H9 (cell line): ENCODE data around the gene FCMR. TPM values are rescaled to one million over a fixed set of nuclear protein-coding genes. Genes with fewer than 3 reads are reported as not detected.

Experiments used
- DNase-seq: peaks from one replicate; pipeline ENCODE4 v3.0.0-alpha.2; 2017
- H2AFZ ChIP-seq: one replicate; pipeline ENCODE4 v1.6.1; 2013; ENCODE audit warnings: mild to moderate bottlenecking, low read length, control low read depth, moderate library complexity
- H2AK5ac ChIP-seq: 2 replicates; pipeline ENCODE4 v1.6.1; 2013; ENCODE audit warnings: low read length, control low read depth, mixed read lengths; ENCODE audit not compliant: insufficient read length
- H2BK120ac ChIP-seq: one replicate; pipeline ENCODE4 v1.6.1; 2013; ENCODE audit warnings: low read depth, mild to moderate bottlenecking, low read length, control low read depth, inconsistent platforms; ENCODE audit not compliant: poor library complexity, severe bottlenecking
- H2BK12ac ChIP-seq: 2 replicates; pipeline ENCODE4 v1.6.1; 2013; ENCODE audit warnings: low read length, control low read depth, mixed read lengths, low read depth; ENCODE audit not compliant: insufficient read length
- H2BK15ac ChIP-seq: 2 replicates; pipeline ENCODE4 v1.6.1; 2013; ENCODE audit warnings: low read depth, low read length, control low read depth
- H2BK20ac ChIP-seq: one replicate; pipeline ENCODE4 v1.6.1; 2013; ENCODE audit warnings: low read depth, mild to moderate bottlenecking, low read length, control low read depth, inconsistent platforms; ENCODE audit not compliant: poor library complexity, severe bottlenecking
- H2BK5ac ChIP-seq: 2 replicates; pipeline ENCODE4 v1.6.1; 2013; ENCODE audit warnings: low read length, control low read depth, mixed read lengths; ENCODE audit not compliant: insufficient read length
- H3K14ac ChIP-seq: 2 replicates; pipeline ENCODE4 v1.6.1; 2013; ENCODE audit warnings: low read length, control low read depth; ENCODE audit not compliant: insufficient read depth
- H3K18ac ChIP-seq: 2 replicates; pipeline ENCODE4 v1.6.1; 2013; ENCODE audit warnings: low read depth, mild to moderate bottlenecking, mixed read lengths, low read length, control low read depth; ENCODE audit not compliant: insufficient read length
- H3K23ac ChIP-seq: 2 replicates; pipeline ENCODE4 v1.6.1; 2013; ENCODE audit warnings: low read length, control low read depth, mixed read lengths, low read depth; ENCODE audit not compliant: insufficient read length
- H3K23me2 ChIP-seq: 2 replicates; pipeline ENCODE4 v1.6.1; 2013; ENCODE audit warnings: low read depth, mild to moderate bottlenecking, mixed read lengths, low read length, control low read depth; ENCODE audit not compliant: insufficient read length, poor library complexity, severe bottlenecking
- H3K27ac ChIP-seq: 2 replicates; pipeline ENCODE4 v1.5.1; 2013; ENCODE audit warnings: low read length, control low read depth, mixed read lengths, low read depth; ENCODE audit not compliant: insufficient read length
- H3K27me3 ChIP-seq: 2 replicates; pipeline ENCODE4 v1.6.1; 2013; ENCODE audit warnings: low read length, control low read depth, inconsistent platforms; ENCODE audit not compliant: insufficient read depth
- H3K4ac ChIP-seq: 2 replicates; pipeline ENCODE4 v1.6.1; 2013; ENCODE audit warnings: low read depth, mild to moderate bottlenecking, control low read depth, inconsistent platforms, low read length, moderate library complexity
- H3K4me1 ChIP-seq: 2 replicates; pipeline ENCODE4 v1.6.1; 2013; ENCODE audit warnings: low read length, control low read depth, inconsistent platforms; ENCODE audit not compliant: insufficient read depth
- H3K4me2 ChIP-seq: 2 replicates; pipeline ENCODE4 v1.6.1; 2013; ENCODE audit warnings: low read length, control low read depth, mixed read lengths; ENCODE audit not compliant: insufficient read length, insufficient read depth
- H3K56ac ChIP-seq: 2 replicates; pipeline ENCODE4 v1.6.1; 2013; ENCODE audit warnings: low read depth, mild to moderate bottlenecking, mixed read lengths, low read length, control low read depth; ENCODE audit not compliant: insufficient read length
- H3K79me1 ChIP-seq: 2 replicates; pipeline ENCODE4 v1.6.1; 2013; ENCODE audit warnings: low read depth, mild to moderate bottlenecking, moderate library complexity, low read length, control low read depth, inconsistent platforms; ENCODE audit not compliant: insufficient read depth, poor library complexity, severe bottlenecking
- H3K79me2 ChIP-seq: 2 replicates; pipeline ENCODE4 v1.6.1; 2013; ENCODE audit warnings: low read length, control low read depth, inconsistent platforms; ENCODE audit not compliant: insufficient read depth
- H3K9ac ChIP-seq: 2 replicates; pipeline ENCODE4 v1.6.1; 2013; ENCODE audit warnings: low read length, control low read depth, mixed read lengths; ENCODE audit not compliant: insufficient read length; ENCODE audit errors: extremely low read depth
- H3K9me3 ChIP-seq: one replicate; pipeline ENCODE4 v1.6.1; 2013; ENCODE audit warnings: low read depth, low read length, inconsistent platforms; ENCODE audit not compliant: control insufficient read depth
- H3T11ph ChIP-seq: one replicate; pipeline ENCODE4 v1.6.1; 2013; ENCODE audit warnings: mild to moderate bottlenecking, low read length, control low read depth, inconsistent platforms
- H4K20me1 ChIP-seq: one replicate; pipeline ENCODE4 v1.6.1; 2013; ENCODE audit not compliant: control insufficient read depth, insufficient read length, insufficient read depth
- H4K5ac ChIP-seq: 2 replicates; pipeline ENCODE4 v1.6.1; 2013; ENCODE audit warnings: low read depth, mild to moderate bottlenecking, mixed read lengths, low read length, control low read depth; ENCODE audit not compliant: insufficient read length
- H4K8ac ChIP-seq: replicated peaks from 2 replicates; pipeline ENCODE4 v1.6.1; 2013; ENCODE audit warnings: low read length, control low read depth, mixed read lengths, low read depth; ENCODE audit not compliant: insufficient read length
- H4K91ac ChIP-seq: 2 replicates; pipeline ENCODE4 v1.6.1; 2013; ENCODE audit warnings: low read depth, mild to moderate bottlenecking, moderate library complexity, mixed read lengths, low read length, control low read depth; ENCODE audit not compliant: insufficient read length
- H3K27ac Mint-ChIP-seq, 3 experiments: 2 replicates in 2 of 3; 3 replicates in 1 of 3; pipeline ENCODE4 v1.8.0; 2020 to 2021; ENCODE audit warnings: mixed read lengths in 3 of 3, mild to moderate bottlenecking in 1 of 3, moderate library complexity in 1 of 3
- H3K27me3 Mint-ChIP-seq: 2 replicates; pipeline ENCODE4 v1.8.0; 2021; ENCODE audit warnings: low read depth, mild to moderate bottlenecking, moderate library complexity, mixed read lengths
- H3K36me3 Mint-ChIP-seq, 3 experiments: 2 replicates in 2 of 3; 3 replicates in 1 of 3; pipeline ENCODE4 v1.8.0; 2020 to 2021; ENCODE audit warnings: low read depth in 3 of 3, mixed read lengths in 3 of 3; ENCODE audit not compliant: insufficient read depth in 1 of 3
- H3K4me1 Mint-ChIP-seq, 2 experiments: 2 replicates each; pipeline ENCODE4 v1.8.0; 2020; ENCODE audit warnings: mixed read lengths in 2 of 2
- H3K4me3 Mint-ChIP-seq, 2 experiments: 2 replicates in 1 of 2; 3 replicates in 1 of 2; pipeline ENCODE4 v1.8.0; 2020 to 2021; ENCODE audit warnings: mild to moderate bottlenecking in 2 of 2, mixed read lengths in 2 of 2, moderate library complexity in 1 of 2
- H3K9me3 Mint-ChIP-seq, 2 experiments: 2 replicates in 1 of 2; 3 replicates in 1 of 2; pipeline ENCODE4 v1.8.0; 2020; ENCODE audit warnings: mild to moderate bottlenecking in 2 of 2, mixed read lengths in 2 of 2, moderate library complexity in 1 of 2
- CTCF ChIP-seq: fragments of 200-600 bp; sonication (generic); conservative IDR thresholded peaks from 3 replicates; pipeline ENCODE4 v1.8.0; 2021; ENCODE audit warnings: antibody characterized with exemption, mild to moderate bottlenecking
- WGBS: extraction: QIAGEN DNeasy Blood & Tissue Kit; methylation state at CpG from one replicate; pipeline ENCODE4 v1.1.7; 2013; ENCODE audit warnings: missing lambda C conversion rate, low lambda C conversion rate, mixed read lengths; ENCODE audit not compliant: insufficient read length; ENCODE audit errors: extremely low coverage; 5-methylcytosine and 5-hydroxymethylcytosine counted together
- total RNA-seq: library from RNA; stranded (reverse); gene quantifications from 2 replicates; pipeline ENCODE4 v1.2.1, GENCODE V29; 2021

The FCMR gene
- total RNA-seq, 1 experiment from 2014 or later = not detected

GRCh38 chr1:206941766-206942418, 20.2 kb upstream of the FCMR start:
- DNase-seq = no peak

More at GRCh38 chr1:206941766-206942418, 20.2 kb upstream of the FCMR start:
- no peaks in the 10 kb centered on the region for H3K23me2 ChIP-seq
- no peaks in the 10 kb centered on the region for H3K79me1 ChIP-seq
- no peak overlapping the region for H2BK120ac ChIP-seq
- no peak overlapping the region for H3T11ph ChIP-seq
- H3K9ac ChIP-seq = no peak overlapping the region
- TF ChIP-seq CTCF = no peak
- Mint-ChIP-seq H3K27ac (no peak overlapping the region), H3K9me3 (no peaks in the 10 kb centered on the region), H3K4me1 (peaks cover 5 to 7% of the 10 kb centered on the region in 2 experiments; a peak in 3 of 4 replicates), H3K27me3 (peaks cover 21% of the 10 kb centered on the region), H3K4me3 (no peak overlapping the region), H3K36me3 (no peaks in the 10 kb centered on the region)
- H3K4me1 ChIP-seq = no peaks in the 10 kb centered on the region
- H3K9me3 ChIP-seq = no peaks in the 10 kb centered on the region
- no peak overlapping the region for H2BK12ac ChIP-seq
- no peak overlapping the region for H2AK5ac ChIP-seq
- H2BK20ac ChIP-seq = no peak overlapping the region
- no peaks in the 10 kb centered on the region for H3K27me3 ChIP-seq
- no peak overlapping the region for H2BK15ac ChIP-seq
- no peak overlapping the region for H3K14ac ChIP-seq
- H3K56ac ChIP-seq = no peak overlapping the region
- H3K4ac ChIP-seq = no peak overlapping the region
- H3K4me2 ChIP-seq = no peak overlapping the region
- no peaks in the 10 kb centered on the region for H4K20me1 ChIP-seq
- no peaks in the 10 kb centered on the region for H3K79me2 ChIP-seq
- H2AFZ ChIP-seq = no peak overlapping the region
- H3K23ac ChIP-seq = no peak overlapping the region
- H3K27ac ChIP-seq = no peak overlapping the region
- no peak overlapping the region for H4K5ac ChIP-seq
- no CpG with 5 or more reads among the region's 6 CpGs for WGBS
- H3K18ac ChIP-seq = no peak overlapping the region
- H4K8ac ChIP-seq = no peak overlapping the region
- H2BK5ac ChIP-seq = no peak overlapping the region
- H4K91ac ChIP-seq = no peak overlapping the region
